ENCODE results near the gene ARHGAP10.

The ARHGAP10 gene

DNA sequence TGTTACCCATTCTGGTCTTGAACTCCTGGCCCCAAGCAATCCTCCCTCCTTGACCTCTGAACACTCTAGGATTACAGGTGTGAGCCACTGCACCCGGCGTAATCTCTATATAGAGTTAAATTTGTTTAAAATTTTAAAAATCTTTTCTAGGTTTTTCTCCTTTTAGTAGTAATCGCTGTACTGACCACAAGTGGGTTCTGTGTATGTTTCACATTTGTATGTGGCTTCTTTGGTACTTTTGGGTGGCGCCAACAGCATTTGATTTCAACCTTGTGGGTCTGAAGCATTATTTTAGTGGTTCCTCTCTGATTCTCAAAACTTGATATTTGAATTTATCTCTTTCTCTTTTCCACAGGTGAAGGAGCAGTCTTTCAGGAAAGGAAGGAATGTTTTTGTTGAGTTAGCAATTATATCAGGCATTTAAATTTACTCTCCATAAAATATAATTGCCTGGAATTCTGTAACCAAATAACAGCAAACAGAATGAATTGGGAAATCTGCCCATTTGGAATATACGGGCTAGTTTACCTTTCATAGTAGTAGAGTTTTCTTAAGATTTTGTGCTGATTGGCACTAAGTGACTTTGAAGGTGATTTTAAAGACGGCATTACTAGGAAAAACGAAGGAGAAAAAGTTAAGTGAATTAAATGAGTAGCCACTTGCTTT, 29.5 kb downstream of the ARHGAP10 start:
- Histone ChIP-seq H3K79me2 (ENCODE audit: insufficient read depth, low read depth) (peaks cover 82% of the 10 kb centered on the region), H3K27ac (peak overlapping the region; percentile 23; the same call in 1 of the 2 replicates), H3K27me3 (ENCODE audit: insufficient read depth, low read depth) (no peaks in the 10 kb centered on the region), H3K4me3 (IDR thresholded peaks at IDR 0.05; ENCODE audit: insufficient read depth, low read depth, low read length) (no peak overlapping the region), H3K9ac (no peak overlapping the region), H4K20me1 (ENCODE audit: insufficient read depth) (peaks cover 18% of the 10 kb centered on the region; the same call in 1 of the 2 replicates), H3K36me3 (ENCODE audit: insufficient read depth) (no peaks in the 10 kb centered on the region), H3K4me2 (peak overlapping the region; percentile 40), H2AFZ (ENCODE audit: low read depth) (no peak overlapping the region), H3K4me1 (ENCODE audit: low read depth, poor library complexity, severe bottlenecking) (peaks cover 38% of the 10 kb centered on the region)
- TF ChIP-seq, protein P1, sequence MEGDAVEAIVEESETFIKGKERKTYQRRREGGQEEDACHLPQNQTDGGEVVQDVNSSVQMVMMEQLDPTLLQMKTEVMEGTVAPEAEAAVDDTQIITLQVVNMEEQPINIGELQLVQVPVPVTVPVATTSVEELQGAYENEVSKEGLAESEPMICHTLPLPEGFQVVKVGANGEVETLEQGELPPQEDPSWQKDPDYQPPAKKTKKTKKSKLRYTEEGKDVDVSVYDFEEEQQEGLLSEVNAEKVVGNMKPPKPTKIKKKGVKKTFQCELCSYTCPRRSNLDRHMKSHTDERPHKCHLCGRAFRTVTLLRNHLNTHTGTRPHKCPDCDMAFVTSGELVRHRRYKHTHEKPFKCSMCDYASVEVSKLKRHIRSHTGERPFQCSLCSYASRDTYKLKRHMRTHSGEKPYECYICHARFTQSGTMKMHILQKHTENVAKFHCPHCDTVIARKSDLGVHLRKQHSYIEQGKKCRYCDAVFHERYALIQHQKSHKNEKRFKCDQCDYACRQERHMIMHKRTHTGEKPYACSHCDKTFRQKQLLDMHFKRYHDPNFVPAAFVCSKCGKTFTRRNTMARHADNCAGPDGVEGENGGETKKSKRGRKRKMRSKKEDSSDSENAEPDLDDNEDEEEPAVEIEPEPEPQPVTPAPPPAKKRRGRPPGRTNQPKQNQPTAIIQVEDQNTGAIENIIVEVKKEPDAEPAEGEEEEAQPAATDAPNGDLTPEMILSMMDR (conservative IDR thresholded peaks at IDR 0.05; ENCODE audit: low read depth, low read length) = no peak

DNA sequence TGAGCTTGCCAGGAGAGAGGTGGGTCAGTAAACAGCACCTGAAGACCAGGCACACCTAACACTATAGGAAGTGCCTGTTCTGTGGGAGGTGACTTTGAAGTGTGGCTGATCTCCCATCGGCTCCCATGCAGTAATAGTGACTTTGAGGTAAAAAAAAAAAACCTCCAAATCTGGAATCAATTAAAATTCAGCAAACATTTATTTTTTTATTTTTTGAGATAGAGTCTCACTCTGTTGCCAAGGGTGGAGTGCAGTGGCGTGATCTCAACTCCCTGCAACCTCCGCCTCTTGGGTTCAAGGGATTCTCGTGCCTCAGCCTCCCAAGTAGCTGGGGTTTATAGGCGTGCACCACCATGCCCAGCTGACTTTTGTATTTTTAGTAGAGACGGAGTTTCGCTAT, 32.4 kb downstream of the ARHGAP10 start:
- no peak overlapping the region for H3K4me3 ChIP-seq (IDR thresholded peaks at IDR 0.05; ENCODE audit: insufficient read depth, low read depth, low read length)
- no peak overlapping the region for H3K9ac ChIP-seq
- peaks cover 19% of the 10 kb centered on the region; the same call in 1 of the 2 replicates for H4K20me1 ChIP-seq (ENCODE audit: insufficient read depth)
- no peaks in the 10 kb centered on the region for H3K27me3 ChIP-seq (ENCODE audit: insufficient read depth, low read depth)
- H3K36me3 ChIP-seq (ENCODE audit: insufficient read depth) = no peaks in the 10 kb centered on the region; the same call in 1 of the 2 replicates
- TF ChIP-seq, protein P1 (conservative IDR thresholded peaks at IDR 0.05; ENCODE audit: low read depth, low read length) = no peak
- H3K79me2 ChIP-seq (ENCODE audit: insufficient read depth, low read depth) = peaks cover 77% of the 10 kb centered on the region
- H2AFZ ChIP-seq (ENCODE audit: low read depth) = no peak overlapping the region
- H3K4me2 ChIP-seq = no peak overlapping the region
- peaks cover 36% of the 10 kb centered on the region for H3K4me1 ChIP-seq (ENCODE audit: low read depth, poor library complexity, severe bottlenecking)
- H3K27ac ChIP-seq = no peak overlapping the region

DNA sequence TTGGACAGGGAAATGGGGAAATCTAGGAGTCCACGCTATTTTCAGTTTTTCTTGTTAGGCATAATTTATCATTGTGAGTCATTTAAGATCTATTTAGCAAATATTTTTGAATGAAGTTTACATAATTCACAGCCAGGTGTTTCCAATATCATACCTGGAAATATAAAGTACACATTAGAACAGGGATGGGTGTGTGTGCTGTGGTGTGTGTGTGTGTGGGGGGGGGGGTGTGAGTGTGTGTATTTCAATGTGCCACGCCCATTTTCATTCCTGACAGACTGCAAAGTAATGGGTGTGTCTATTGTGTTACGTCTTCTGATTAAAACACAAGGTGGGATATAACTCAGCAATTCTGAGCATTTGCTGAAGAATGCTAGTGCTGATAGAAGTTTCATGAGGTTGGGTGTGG, 33.2 kb downstream of the ARHGAP10 start:
- TF ChIP-seq, protein P1 (conservative IDR thresholded peaks at IDR 0.05; ENCODE audit: low read depth, low read length) = no peak
- H3K4me3 ChIP-seq (IDR thresholded peaks at IDR 0.05; ENCODE audit: insufficient read depth, low read depth, low read length) = no peak overlapping the region
- no peak overlapping the region for H3K9ac ChIP-seq
- H3K27me3 ChIP-seq (ENCODE audit: insufficient read depth, low read depth) = no peaks in the 10 kb centered on the region
- peaks cover 28% of the 10 kb centered on the region for H3K4me1 ChIP-seq (ENCODE audit: low read depth, poor library complexity, severe bottlenecking)
- H3K4me2 ChIP-seq = no peak overlapping the region
- peaks cover 84% of the 10 kb centered on the region for H3K79me2 ChIP-seq (ENCODE audit: insufficient read depth, low read depth)
- no peak overlapping the region for H3K27ac ChIP-seq
- H3K36me3 ChIP-seq (ENCODE audit: insufficient read depth) = no peaks in the 10 kb centered on the region; the same call in 1 of the 2 replicates
- peaks cover 26% of the 10 kb centered on the region; the same call in 1 of the 2 replicates for H4K20me1 ChIP-seq (ENCODE audit: insufficient read depth)
- no peak overlapping the region for H2AFZ ChIP-seq (ENCODE audit: low read depth)

DNA sequence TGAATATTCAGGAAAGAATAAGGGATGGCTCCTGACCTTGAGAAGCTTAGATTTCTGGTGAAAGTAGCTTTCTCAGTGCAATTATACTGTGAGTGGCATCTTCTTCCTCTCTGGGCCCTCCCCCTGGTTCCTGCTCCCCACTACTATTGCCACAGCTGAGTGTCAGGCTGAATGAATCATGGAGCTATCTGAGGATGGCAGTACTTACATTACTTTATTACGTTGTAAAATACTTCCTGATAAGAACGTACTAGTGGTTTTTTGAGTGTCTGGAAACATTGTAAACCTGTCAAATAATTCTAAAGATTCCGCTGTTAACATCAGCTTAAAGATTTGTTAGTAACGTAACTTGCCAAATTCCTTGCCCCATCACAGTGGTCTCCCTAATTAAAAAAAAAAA, 36.2 kb downstream of the ARHGAP10 start:
- H2AFZ ChIP-seq (ENCODE audit: low read depth) = no peak overlapping the region
- no peak overlapping the region for H3K27ac ChIP-seq
- TF ChIP-seq, protein P1 (conservative IDR thresholded peaks at IDR 0.05; ENCODE audit: low read depth, low read length) = no peak
- H3K9ac ChIP-seq = no peak overlapping the region
- peaks cover 83% of the 10 kb centered on the region for H3K79me2 ChIP-seq (ENCODE audit: insufficient read depth, low read depth)
- H4K20me1 ChIP-seq (ENCODE audit: insufficient read depth) = 0 out of 2 replicates have a peak, but pooled peaks cover 9% of the 10 kb centered on the region
- H3K27me3 ChIP-seq (ENCODE audit: insufficient read depth, low read depth) = no peaks in the 10 kb centered on the region
- H3K4me2 ChIP-seq = no peak overlapping the region
- no peaks in the 10 kb centered on the region; the same call in 1 of the 2 replicates for H3K36me3 ChIP-seq (ENCODE audit: insufficient read depth)
- no peak overlapping the region for H3K4me3 ChIP-seq (IDR thresholded peaks at IDR 0.05; ENCODE audit: insufficient read depth, low read depth, low read length)
- peaks cover 10% of the 10 kb centered on the region for H3K4me1 ChIP-seq (ENCODE audit: low read depth, poor library complexity, severe bottlenecking)

All from KMS-11 (cell line).